ENCODE data around the gene MINDY4B.

Gene MINDY4B

DNA sequence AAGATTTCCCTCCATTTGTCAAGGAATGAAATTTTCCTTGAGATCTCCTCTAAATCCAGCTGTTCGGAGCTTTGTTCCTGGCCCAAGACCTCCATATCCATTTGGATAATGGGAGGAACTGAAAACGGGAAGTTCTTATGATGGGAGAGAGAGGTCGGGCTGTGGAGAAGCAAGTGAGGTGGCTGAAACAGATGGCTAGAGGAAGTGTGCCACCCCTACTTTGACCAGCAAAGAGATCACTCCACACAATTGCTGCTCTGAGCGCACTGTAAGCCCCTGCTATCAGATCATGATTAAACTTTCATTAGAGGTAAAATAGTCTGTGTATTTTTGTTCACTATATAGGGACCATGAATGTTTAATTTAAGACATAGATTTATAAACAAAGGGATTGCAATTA, at the start of gene MINDY4B:
TSS of gene MINDY4B (minus strand) at position 101 of the 400 bp plus-strand sequence. CDS start at position 101, 0 bp downstream.
- DNase-seq = no peak

DNA sequence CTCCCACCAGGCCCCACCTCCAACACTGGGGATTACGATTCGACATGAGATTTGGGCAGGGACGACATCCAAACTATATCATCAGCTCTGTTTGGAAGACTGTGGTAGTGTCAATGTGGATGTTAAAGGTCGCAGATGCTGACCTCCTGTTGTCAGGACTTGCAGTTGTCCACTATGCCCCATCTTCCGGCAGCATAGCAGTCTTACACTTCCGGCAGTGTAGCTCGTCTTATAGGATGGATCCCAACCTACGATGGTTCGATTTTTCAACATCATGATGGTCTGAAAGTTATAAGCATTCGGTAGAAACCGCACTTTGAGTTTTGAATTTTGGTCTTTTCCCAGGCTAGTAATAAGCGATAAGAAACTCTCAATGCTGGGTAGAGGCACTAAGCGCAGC, 46.7 kb upstream of the MINDY4B start:
- DNase-seq = no peak

DNA sequence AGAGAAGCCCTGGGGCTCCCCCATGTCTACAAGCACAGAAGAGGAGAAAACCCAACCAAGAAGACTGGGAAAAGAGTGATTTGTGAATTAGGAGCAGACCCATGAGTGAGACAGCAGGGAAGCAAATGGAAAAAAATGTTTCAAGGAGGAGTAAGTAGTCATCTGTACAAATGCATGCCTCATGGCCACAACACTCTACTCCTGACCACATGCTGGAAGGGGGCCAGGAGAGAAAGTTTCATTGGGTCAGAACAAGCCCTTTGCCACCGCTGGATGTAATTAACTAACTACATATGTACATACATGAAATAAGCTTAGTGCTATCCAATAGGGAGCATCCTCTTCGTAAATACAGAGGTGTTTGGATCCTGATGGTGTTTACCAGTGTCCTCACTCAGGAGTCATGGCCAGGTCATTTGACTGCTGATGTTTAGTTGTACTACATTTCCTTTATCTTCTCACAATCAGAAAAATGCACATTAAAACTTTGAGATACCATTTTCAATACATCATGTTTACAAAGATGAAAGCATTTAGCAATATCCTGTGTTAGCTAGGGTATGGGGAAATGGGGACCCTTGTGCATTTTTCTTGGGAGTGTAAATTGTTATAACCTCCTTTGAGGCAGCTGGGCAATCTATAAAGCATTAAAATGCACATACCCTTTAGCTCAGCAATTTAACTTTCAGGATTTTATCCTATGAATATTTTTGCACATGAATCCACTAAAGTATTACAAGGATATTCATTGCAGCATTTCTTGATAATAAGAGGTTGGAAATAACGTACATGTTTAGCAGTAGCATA, 40.2 kb upstream of the MINDY4B start:
- DNase-seq = no peak

DNA sequence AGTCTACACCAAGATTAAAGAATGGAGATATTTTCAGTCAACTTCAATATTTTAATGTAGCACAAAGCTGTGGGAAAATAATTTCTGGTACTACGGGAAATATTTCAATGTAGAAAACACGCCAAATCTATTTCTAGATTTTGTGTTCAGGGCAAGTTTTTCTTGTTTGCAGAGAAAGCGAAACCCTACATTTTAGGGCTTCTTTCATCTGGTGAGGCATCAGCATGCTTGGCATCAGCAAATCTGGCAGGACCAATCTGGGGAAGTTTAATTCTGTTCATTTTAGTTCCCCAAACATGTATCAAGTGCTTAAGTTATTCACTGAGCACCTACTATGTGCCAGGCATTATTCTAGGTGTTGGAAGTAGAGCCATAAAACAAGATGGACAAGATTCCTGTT, 37.0 kb upstream of the MINDY4B start:
- DNase-seq = no peak

DNA sequence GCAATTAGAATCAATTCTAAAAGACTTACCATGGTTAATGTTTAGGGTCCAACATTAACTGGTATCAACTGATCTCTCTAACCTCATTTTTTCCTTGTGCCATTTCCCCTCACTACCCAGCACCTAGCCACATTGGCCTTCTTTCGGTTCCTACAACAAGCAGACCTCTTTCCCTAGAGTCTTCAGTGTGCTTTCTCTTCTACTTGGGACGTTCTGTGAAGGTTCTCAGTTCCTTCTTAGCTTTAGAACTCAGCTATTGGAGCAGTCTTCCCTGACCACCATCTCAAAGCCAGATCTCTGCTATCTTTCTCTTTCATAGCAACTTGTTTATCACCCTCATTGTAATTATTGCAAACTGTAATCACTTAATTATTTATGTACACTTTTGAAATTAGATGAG, 31.5 kb upstream of the MINDY4B start:
- DNase-seq = no peak

DNA sequence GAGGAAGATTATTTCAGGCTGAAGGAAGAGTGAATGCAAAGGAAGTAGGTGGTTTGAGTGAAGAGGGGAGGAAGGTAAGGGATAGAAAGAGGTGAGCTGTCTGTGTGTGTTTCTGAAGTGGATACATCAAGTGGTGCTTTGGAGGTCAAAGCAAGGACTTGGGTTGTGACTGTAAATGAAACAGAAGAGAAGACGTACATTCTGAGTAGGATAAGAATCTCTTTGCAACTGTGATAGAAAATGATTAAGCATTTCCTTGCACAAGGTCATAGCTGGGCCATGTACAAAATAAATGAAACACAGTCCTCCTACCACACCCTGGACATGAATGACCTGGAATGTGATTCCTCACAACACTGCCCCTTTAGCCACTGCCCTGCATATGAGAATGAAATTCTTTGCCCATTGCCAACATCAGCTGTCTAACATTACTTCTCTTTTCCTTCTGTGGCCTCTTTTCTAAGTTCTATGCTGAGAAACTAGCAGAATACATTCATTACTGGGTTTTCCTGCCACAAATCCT, 28.3 kb upstream of the MINDY4B start:
- no peak for DNase-seq

DNA sequence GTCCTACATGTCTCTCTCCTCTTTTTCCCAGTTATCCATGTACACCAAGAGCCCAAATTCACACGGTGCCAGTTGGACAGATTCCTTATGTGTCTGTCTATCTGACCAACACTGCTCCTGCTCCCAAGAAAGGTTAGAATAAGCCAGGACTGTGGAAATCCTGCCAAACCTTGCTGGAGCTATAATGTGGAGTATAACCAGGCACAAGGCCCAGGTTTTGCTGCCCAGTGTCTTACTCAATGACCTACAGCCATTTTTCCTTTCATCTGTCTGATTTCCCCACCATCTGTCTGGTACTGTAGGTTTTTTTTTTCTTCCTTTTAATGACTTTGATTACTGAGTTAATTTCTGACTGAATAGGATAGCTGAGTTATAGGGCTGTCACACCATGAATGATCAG, 26.5 kb upstream of the MINDY4B start:
- DNase-seq = no peak

DNA sequence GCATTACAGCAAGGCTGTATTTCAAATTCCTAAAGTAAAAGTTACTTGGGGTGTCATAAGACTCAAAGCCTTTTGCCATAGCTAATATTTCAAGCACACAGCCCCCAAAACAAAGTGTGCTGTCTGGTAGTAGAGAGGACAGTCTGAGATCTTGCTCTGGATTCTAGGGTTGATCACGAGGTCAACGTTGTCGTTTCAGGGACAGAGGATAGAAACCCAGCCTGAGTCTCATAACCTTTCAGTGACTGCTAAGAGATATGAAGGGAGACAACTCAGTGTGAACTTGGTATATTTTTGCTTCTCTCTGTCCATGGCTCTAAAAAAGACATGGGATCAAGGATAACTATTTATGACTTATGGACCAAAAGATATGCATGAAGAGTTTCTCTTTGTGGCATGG, 25.6 kb upstream of the MINDY4B start:
- no peak for DNase-seq

DNA sequence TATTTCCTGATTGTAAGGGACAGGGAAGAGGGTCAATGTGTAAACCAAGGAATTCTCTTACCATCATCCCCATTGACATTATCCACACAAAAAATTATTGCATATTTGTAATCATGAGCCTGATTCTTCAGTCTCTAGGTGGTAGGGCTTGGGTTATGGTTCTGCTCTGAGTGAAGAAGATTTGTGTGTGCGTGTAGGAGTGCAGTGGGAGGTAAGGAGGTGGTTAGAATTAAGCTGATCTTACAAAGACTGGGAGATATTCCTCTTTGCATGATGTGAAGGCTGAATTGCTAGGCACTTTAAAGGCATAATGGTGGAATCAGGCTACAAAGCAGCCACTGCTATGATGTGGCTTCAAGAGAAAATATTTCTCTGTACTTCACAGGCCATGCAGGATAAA, 23.0 kb upstream of the MINDY4B start:
- DNase-seq = no peak

DNA sequence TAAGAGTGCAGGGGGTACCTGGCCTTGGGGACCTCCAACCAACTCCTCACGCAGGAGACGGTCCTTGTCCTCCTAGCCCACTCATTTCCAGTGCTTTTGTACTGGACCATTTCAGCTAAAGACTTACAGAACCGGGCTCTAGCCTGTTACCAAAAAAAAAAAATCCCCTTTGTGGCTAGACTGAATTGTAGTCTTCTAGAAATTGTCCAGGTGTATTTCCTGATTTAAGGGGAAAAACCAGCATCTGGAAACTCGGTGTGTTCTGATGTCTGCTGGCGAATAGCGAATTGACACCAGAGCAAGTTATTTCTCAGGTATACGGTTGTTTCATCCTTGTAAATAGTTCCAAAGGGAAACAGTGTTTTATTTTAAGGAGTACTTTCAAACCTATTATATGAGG, 21.1 kb upstream of the MINDY4B start:
- DNase-seq = no peak

DNA sequence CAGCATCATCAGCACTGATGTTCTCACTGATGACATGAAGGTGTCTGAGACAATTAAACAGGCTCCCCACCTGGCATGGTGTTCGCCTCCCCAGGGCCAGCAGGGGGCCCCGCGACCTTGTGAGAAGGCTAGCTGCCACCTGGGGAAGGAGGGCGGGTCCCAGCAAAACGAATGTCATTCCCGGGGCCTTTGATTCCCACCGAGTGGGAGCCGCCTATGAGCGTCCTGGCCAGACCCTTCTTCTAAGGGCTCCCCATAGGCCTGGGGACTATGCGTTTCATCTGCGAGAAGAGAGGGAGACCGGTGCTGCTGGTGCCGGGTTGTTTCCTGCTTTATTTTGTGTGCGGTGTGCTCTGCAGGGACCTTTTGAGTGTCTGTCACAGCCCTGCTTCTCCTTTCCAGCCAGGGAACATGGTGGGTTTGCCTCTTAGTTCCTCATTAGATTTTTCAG, 20.5 kb upstream of the MINDY4B start:
- peak; percentile 4 for DNase-seq

DNA sequence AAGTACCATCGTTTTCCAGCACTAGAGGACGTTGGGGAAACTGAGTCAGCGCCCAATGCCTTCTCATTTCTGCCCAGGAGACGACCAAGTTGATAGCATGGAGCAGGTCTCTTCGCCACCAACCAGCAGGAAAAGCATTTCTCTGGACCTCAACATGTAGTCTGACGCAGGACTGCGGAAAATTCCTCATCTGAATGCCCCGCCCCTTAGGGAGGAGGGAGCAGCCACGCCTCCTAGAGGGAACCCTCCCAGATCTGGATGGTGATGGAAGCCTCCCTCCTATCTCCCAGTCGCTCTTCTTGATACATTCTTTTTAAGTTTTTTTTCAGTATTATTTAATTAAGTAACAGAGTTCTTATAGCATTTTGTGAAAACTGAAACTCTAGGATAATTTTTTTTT, 17.4 kb upstream of the MINDY4B start:
- no peak for DNase-seq

DNA sequence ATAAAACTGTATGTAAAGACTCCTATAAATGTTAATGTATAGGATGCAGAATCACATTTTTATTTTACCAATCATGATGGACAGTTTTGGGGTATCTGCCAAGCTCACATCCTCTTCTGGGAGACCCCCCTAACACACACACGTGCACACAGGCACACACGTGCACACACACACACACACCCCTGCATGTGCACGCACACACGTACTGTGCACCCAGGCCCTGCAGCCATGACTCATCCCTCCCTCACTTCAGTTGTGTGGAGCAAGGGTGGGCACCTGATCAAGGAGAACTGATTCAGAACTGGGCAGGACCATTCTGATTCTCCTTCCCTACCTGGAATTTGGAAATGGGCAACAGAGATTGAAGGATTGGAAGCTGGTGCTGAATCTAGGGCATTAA, 16.0 kb upstream of the MINDY4B start:
- DNase-seq = no peak

DNA sequence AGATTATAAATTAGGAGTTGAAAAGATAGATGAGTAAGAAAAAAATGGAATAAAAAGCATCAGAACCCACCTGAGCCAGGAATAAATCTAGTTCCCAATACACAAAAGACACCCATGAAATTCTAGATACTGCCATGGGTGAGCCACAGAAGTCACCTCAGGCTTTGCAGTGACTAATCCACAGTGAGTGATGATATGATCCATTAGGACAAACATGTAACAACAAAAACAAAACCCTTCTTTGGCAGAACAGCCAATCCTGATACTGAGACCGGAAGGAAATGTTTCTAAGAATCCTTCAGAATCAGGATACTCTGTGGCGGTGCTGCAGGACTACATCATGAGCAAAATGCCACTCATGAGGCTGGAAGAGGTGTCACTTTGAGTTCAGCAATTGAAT, 15.0 kb upstream of the MINDY4B start:
- DNase-seq = no peak

DNA sequence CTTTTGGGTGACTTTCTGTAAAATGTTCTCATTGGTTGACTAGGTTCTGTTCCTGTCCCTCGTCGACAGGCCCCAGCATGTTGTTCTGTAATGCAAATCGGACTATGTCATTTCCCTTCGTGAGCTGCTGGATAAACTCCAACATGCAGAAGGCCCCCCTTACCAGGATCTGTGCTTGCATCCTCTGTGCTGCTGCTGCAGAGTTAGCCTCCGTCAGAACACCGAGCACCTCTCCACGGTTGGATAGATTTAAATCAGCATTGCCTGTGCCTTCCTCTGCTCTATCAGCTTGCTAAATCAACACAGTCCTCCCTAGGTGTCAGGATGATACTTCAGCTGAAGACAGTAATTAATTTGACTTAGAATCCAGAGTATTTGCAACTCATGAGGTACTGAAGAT, 12.7 kb upstream of the MINDY4B start:
- no peak for DNase-seq

DNA sequence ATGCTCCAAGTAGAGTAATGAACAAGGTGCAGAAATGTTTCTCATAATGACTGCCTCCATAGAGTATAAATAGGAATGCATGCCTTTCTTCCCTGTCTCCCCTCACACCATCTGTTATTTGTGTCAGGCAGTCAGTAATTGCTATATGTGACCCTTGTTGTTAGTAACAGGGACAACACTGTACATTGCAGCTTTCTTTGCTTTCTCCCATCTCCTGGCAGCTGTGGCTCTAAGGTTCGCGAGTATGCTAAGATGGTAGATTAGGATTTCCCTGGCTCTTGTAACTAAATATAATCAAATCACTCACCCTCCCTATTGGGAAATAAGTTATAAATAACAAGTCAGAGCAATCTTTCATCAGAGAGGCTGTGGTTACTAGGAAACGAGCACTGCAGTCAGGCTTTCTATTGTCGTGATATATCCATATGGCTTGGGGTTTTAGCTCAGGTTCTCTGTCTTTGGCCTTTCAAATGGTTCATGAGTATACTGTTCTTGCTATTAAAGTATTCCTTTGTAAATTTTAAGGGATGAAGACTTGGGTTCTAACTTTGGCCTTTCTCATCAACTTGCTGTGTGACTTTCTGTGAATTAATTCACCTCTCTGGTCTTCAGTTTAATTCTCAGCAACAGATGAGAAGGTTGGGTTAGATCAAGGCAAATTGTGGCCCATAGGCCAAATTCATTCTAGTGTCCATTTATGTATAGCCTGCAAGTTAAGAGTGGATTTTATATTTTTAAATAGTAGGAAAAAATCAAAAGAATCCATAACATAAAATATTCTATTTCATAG, 8.1 kb upstream of the MINDY4B start:
- no peak for DNase-seq

DNA sequence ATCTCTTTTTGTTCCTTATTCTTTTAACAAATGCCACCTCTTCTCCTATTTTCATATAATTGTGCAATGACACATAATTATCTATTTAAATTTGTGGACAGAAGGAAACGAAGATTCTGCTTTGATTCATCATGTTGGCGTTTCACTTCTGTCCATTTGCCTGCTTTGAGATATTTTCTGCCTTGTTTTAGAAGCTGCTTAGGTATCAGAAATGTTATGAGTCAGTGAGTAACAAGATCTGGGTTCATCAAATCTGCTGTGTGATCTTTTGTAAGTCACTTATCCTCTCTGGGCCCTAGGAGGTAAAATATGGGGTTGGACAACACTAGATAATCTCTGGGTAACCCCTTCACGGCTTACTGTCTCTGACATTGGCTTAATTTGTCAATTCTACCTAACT, 7.3 kb upstream of the MINDY4B start:
- DNase-seq = no peak

DNA sequence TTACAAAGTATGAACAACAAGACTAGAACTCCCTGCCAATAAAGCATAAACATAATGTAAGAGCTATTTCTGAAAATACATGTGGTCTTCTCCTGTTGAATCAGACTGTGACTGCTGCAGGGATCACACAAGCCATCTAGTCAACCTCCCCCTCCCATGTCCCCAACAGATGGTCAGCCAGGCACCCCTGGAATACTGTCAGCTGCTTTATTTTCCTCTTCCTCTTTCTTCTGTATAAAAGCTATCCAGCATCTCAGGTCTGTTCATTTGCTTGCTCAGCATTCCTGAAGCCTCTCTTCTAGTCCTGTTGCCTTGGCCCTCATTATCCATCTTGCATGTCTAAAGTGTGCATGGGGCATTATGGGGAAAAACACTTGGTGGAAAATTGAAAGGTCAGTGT, 6.5 kb upstream of the MINDY4B start:
- DNase-seq = no peak

DNA sequence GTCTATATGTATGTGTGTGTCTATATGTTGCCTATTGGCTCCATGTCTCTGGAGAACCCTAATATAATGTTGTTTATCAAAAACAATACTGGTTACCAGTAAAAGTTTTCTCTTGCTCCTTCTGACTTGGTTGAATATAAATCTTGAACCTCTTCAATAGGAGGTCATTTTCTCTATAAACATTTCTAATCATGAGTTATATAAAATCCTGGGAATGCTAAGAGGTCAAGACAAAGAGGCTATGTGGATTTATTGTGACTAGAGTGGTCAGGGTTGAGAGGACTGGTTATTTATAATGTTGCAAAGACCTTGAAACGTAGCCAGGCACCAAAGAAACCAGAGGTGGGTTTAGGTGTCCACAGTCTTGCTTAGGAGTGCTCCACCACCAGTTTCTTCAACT, 1.2 kb upstream of the MINDY4B start:
- no peak for DNase-seq

DNA sequence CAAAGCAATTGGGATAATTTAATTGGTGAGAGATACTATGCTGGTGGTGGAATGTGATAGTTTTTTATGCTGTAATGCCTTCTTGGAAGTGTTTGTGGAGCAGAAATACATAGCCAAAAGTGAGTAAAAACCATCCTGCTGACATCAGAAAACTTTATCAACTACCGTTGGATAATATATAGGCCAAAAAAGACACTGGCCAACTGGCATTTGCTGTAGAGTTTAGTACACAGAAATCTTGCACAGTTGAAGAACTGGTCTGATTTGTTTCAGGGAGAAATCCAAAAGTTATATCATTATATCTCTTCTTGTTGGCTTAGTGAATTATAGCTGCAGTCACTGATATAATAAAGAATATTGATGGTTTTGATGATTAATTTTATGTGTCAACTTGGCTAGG, 507 bp upstream of the MINDY4B start:
- no peak for DNase-seq

DNA sequence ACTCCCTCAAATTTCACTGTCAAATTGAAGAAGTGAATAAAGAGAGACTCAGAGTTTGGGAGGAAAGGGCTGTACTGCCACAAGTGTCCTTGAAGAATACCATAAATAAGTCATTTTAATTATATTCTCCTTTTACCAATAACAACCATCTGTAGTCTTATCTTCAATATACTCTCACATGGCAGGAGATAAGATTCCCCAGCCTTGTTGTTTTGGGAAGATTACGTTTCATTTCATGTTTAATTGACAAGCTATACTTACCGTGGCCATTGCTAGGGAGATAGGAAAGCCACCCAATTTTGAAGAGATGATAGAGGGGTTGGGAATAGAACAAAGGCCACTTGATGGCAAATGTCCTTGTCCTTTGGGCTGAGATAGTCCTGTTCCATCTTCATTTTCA, 2.3 kb downstream of the MINDY4B start:
- no peak for DNase-seq

DNA sequence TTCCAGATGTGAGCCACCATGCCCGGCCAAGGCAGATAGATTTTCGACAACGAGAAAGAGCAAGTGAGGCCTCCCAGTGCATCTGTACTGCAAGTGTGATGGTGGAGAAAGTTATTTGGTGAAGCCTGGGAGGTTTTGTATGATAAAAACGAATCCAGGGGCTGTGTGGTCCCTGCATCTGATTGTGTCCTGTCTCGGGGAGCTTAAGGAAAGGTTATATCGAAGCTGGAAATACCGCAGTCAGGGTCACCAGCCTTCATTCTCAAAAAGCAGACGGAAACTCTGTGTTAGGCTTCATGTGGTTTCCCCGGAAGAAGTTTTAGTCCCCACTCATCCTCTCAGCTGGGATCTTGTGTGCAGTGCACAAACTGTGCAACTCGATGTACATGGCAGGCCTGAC, 3.4 kb downstream of the MINDY4B start:
- no peak for DNase-seq

DNA sequence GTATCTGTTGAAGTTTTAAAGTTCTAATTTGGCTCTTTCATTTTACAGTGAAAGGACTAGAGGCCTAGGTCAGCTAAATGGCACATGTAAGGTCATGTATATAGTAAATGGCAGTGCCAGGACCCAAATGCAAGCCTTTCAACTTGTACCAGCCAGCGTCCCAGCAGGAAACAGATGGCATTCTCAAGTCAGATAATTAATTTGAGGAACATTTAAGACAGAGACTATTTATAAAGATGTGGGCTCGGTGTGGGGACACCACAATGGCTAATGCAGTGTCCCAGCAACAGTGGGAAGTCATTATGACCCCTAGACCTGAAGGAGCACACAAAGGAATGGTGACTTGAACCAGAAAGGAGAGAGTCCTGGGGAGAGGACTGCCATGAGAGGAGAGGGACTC, 6.1 kb downstream of the MINDY4B start:
- no peak for DNase-seq

DNA sequence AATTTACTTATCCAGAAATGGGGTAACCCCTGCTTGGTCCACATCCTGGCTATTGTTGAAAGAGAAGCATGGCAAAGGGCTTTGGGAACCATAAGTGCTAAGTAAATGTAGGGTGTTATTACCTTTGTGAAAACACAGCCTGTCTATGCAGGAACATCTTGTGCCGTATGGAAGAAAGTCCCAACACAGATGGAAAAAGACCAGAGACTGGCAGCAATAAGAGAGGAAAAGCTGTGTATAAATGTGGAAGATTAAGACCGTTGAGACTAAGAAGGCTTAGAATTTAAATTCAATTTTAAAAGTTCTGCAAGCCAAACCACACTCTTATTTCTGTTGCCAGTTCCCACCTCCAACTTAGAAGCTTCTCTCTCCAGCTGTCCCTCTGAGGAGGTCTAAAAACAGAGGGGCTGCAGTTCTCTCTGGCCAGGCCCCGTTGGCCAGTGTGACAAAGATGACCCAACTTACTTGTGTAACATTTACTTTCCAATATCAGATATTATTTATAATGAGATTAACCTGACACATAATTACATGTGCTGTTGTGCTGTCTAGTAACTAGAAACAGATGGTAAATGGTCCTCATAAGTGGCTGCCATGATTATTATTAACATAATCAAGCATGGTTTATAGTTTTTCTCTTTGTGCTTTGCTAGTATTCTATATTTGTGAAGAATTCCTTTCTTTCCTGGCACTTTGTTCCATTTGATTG, 7.0 kb downstream of the MINDY4B start:
- no peak for DNase-seq
